ENCODE data around the gene NXPH3. TPM values are rescaled to one million over a fixed set of nuclear protein-coding genes. Genes with fewer than 3 reads are reported as not detected.

NXPH3 gene
- total RNA-seq: not detected
- total RNA-seq (2013): 0.05 TPM

DNA sequence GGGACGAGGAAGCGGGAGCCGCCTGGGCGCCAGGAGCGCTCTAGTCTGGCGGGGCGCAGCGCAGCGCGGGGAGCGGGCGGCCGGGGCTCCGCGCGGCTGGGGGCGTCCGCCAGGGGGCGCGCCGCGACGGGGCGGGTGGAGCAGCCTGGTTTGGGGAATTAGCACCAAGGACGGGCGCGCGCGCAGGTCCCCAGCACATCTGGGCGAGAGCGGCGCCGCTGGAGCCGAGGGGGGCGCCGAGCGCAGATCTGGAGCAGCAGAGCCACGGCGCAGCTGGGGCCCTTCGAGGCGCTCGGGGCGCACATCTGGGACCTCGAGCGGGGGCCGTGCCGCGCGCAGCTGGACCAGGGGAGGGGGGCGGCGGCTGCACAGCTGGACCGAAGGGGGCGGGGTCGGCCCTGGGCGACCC, at the start of gene NXPH3:
TSS of gene NXPH3 (plus strand) at position 193 of the 409 bp plus-strand sequence. CDS start 349 bp downstream, outside the sequence.
- Histone ChIP-seq H3K27ac (ENCODE audit: low read length) (no peak within 1 kb of the TSS), H3K4me1 (ENCODE audit: control insufficient read depth, insufficient read depth, low read length) (peaks cover 19% of the 10 kb centered on the region), H3K36me3 (ENCODE audit: control insufficient read depth, insufficient read depth, low read length) (no peaks in the 10 kb centered on the region), H3K27me3 (ENCODE audit: control insufficient read depth, insufficient read depth, low read length) (peaks cover 32% of the 10 kb centered on the region), H3K9me3 (ENCODE audit: control insufficient read depth, insufficient read depth, low read length) (no peaks in the 10 kb centered on the region), H3K4me3 (ENCODE audit: low read length) (no peak within 1 kb of the TSS)
- Mint-ChIP-seq H3K27ac (no peak within 1 kb of the TSS), H3K4me3 (peak within 1 kb of the TSS; percentile 74), H3K27me3 (ENCODE audit: low read depth in 2 of 2) (peaks cover 33 to 60% of the 10 kb centered on the region in 2 donors), H3K36me3 (no peaks in the 10 kb centered on the region), H3K9me3 (no peaks in the 10 kb centered on the region), H3K4me1 (peaks cover 0 to 23% of the 10 kb centered on the region in 2 donors)
- intact Hi-C loops (cut with micrococcal nuclease): no loop called here
- TF ChIP-seq, protein P1, sequence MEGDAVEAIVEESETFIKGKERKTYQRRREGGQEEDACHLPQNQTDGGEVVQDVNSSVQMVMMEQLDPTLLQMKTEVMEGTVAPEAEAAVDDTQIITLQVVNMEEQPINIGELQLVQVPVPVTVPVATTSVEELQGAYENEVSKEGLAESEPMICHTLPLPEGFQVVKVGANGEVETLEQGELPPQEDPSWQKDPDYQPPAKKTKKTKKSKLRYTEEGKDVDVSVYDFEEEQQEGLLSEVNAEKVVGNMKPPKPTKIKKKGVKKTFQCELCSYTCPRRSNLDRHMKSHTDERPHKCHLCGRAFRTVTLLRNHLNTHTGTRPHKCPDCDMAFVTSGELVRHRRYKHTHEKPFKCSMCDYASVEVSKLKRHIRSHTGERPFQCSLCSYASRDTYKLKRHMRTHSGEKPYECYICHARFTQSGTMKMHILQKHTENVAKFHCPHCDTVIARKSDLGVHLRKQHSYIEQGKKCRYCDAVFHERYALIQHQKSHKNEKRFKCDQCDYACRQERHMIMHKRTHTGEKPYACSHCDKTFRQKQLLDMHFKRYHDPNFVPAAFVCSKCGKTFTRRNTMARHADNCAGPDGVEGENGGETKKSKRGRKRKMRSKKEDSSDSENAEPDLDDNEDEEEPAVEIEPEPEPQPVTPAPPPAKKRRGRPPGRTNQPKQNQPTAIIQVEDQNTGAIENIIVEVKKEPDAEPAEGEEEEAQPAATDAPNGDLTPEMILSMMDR (IDR thresholded peaks at IDR 0.05): peak; percentile 43
- 2% methylated on average over 55 of the region's 55 CpGs for WGBS (ENCODE audit: insufficient coverage)
- DNase-seq (peak; percentile 50 to 75), ATAC-seq (peak; percentile 59 to 86 (median 75))

DNA sequence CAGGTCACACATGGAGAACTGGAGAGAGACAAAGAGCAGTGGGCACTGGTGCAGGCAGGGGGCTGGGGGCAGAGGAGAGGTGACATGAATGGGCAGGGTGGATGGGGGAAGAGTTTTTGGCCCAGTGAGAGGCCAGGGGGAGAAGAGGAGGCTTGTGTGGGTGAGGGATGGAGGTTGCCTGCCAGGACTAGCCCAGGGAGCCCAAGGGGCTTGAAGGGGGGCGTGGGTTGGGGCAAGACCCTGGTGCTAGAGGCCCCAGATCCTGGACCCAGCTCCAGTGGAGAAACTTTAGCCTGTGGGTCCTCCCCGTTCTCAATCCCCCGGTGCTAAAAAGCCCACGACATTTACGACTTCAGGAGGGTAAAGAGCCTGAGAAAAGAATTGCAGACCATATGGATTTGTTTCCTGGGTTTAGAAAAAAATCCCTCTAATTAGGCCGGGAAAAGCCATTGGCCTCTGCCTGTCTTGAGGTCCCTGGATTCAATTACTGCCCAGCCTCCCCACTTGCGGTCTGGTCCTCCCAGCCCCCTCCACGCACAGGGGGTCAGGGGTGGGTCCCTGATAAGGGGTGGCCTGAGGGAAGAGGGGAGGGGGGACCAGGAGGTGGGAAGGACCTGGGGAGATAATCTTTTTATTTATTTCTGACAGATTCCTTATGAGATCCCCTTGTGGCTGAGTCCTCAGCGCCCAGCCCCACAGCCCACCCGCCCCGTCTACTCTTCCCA, 47.6 kb upstream of the NXPH3 start:
- H3K27me3 ChIP-seq (ENCODE audit: control insufficient read depth, insufficient read depth, low read length): no peaks in the 10 kb centered on the region
- H3K36me3 Mint-ChIP-seq: no peaks in the 10 kb centered on the region
- no peak for ATAC-seq
- 90% methylated on average over 11 of the region's 11 CpGs for WGBS (ENCODE audit: insufficient coverage)
- no peaks in the 10 kb centered on the region for H3K36me3 ChIP-seq (ENCODE audit: control insufficient read depth, insufficient read depth, low read length)
- no peak overlapping the region for H3K4me3 Mint-ChIP-seq
- TF ChIP-seq, protein P1 (IDR thresholded peaks at IDR 0.05): no peak
- H3K9me3 ChIP-seq (ENCODE audit: control insufficient read depth, insufficient read depth, low read length): no peaks in the 10 kb centered on the region
- intact Hi-C loops (cut with micrococcal nuclease): no loop called here
- peaks cover 9% of the 10 kb centered on the region for H3K4me1 ChIP-seq (ENCODE audit: control insufficient read depth, insufficient read depth, low read length)
- no peak overlapping the region for H3K27ac Mint-ChIP-seq
- H3K27me3 Mint-ChIP-seq (ENCODE audit: low read depth in 2 of 2): peaks cover 13 to 21% of the 10 kb centered on the region in 2 donors
- H3K27ac ChIP-seq (ENCODE audit: low read length): no peak overlapping the region
- peak in 1 of 2 donors; percentile 10 for DNase-seq
- no peaks in the 10 kb centered on the region for H3K9me3 Mint-ChIP-seq
- no peaks in the 10 kb centered on the region for H3K4me1 Mint-ChIP-seq
- no peak overlapping the region for H3K4me3 ChIP-seq (ENCODE audit: low read length)

DNA sequence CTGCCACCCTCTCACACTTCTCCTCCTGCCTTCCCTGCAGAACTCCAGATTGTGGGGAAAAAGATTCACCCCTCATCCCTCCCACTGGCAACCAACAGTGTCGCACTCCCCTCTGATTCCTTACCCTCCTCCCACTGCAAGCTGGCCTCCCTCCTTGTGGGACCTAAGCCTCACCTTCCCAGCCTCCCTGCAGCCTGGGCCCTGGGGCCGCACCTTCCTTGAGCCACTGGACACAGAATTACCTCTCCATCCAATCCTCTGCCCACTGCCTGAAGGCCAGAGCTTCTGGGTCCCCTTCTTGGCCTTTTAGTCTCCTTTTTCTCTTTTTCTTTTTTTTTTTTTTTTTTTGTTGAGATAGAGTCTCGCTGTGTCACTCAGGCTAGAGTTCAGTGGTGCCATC, 46.7 kb upstream of the NXPH3 start:
- ATAC-seq: no peak
- peak in 1 of 2 donors; percentile 4 for DNase-seq
- H3K4me1 Mint-ChIP-seq: no peaks in the 10 kb centered on the region
- H3K4me1 ChIP-seq (ENCODE audit: control insufficient read depth, insufficient read depth, low read length): peaks cover 2% of the 10 kb centered on the region
- H3K9me3 ChIP-seq (ENCODE audit: control insufficient read depth, insufficient read depth, low read length): no peaks in the 10 kb centered on the region
- TF ChIP-seq, protein P1 (IDR thresholded peaks at IDR 0.05): no peak
- H3K36me3 Mint-ChIP-seq: no peaks in the 10 kb centered on the region
- WGBS (ENCODE audit: insufficient coverage): 90% methylated on average over 2 of the region's 3 CpGs
- no peaks in the 10 kb centered on the region for H3K9me3 Mint-ChIP-seq
- no peaks in the 10 kb centered on the region for H3K36me3 ChIP-seq (ENCODE audit: control insufficient read depth, insufficient read depth, low read length)
- no peaks in the 10 kb centered on the region for H3K27me3 ChIP-seq (ENCODE audit: control insufficient read depth, insufficient read depth, low read length)
- no peak overlapping the region for H3K27ac ChIP-seq (ENCODE audit: low read length)
- intact Hi-C loops (cut with micrococcal nuclease): no loop called here
- no peak overlapping the region for H3K27ac Mint-ChIP-seq
- no peak overlapping the region for H3K4me3 Mint-ChIP-seq
- peaks cover 15 to 29% of the 10 kb centered on the region in 2 donors for H3K27me3 Mint-ChIP-seq (ENCODE audit: low read depth in 2 of 2)
- H3K4me3 ChIP-seq (ENCODE audit: low read length): no peak overlapping the region
